Umbilical cord (tissue), 2 donors: Measurements from ENCODE around the gene PRDM15. TPM values are rescaled to one million over a fixed set of nuclear protein-coding genes. Genes with fewer than 3 reads are reported as not detected.

Experiments
- DNase-seq: peaks from one replicate; pipeline ENCODE4 v3.0.0-alpha.2; 2015; ENCODE audit warnings: low spot score
- total RNA-seq: library from RNA; depleted of rRNA; stranded (reverse); fragments of >200 nt; gene quantifications from one replicate; pipeline ENCODE4 v1.2.3, GENCODE V29; 2014; ENCODE audit warnings: low replicate concordance; ENCODE audit not compliant: insufficient read depth

PRDM15 gene
- total RNA-seq, 1 donor from 2014 or later = 4.3 TPM

DNA sequence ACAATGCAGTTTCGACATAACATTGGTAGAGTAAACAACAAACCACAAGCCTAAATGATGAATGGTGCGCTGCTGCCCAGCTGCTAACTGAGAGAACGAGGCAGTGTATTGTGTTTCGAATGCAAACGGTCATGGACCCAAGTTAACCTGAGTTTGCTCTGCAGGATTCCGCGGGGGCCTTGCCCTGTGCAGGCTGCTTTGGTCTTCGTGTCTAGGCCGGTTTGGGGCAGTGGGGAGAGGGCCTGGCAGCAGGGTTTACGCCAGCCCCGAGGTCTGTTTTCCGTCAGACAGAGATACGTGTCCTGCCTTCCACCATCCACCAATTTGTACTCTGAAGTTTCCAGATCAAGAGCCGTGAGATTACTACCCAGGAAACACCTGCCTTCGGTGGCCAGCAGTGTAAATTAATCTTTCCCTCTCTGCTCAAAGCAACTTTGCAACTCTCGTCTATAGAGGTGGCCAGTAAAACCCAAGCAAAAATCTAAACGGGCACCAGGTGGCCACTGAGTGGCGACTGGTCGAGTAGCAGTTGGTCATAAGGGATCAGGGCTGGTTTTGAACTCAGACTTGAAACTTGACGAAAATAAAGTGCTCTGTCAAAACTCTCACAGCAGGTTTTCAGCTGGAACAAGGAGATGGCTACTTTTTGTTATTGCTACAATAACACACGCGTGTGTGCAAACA, 6.3 kb upstream of the PRDM15 start:
- peak; percentile 37 for DNase-seq

DNA sequence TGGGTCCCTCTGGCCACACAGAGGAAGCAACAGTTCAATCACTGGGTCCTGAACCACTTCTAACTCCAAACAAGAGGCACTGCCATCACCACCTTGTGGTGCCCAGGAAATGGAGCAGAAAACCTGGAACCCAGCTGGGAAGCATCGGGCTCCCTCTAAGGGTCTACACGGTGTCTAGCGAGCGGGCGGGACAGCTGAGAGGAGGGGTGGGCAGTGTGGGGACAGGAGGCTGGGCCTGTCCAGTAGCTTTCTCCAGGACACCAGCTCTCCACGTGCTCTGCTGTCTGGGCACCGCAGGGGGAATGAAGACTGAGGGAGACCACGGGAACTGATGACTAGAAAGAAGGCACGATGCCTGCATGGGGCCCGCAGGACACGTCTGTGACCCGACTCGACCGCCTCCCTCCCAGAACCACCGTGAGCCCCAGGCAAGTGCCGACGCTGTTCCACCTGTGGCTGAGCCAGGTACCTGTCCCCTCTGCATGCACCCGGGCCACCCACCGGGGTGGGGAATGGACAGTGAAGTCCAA, 5.4 kb upstream of the PRDM15 start:
- no peak for DNase-seq

- no peak for DNase-seq
Measured at GRCh38 chr21:41883582-41883981, 4.4 kb upstream of the PRDM15 start.

GRCh38 chr21:41881051-41881450, 1.9 kb upstream of the PRDM15 start:
- DNase-seq = no peak

DNA sequence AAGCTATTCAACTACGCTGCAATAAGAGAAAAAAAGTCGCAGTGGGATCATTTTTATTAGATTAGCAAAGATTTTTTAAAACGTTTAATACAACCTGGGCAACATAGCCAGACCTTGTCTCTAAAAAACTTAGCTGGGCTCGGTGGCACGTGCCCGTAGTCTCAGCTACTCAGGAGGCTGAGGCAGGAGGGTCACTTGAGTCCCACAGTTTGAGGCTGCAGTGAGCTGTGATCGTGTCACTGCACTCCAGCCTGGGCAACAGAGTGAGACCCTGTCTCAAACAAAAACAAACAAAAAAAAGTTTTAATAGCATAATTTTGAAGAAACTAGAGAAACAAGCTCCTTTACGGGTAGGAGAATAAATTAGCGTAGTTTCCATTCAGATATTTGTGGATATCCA, 1.0 kb upstream of the PRDM15 start:
- no peak for DNase-seq

GRCh38 chr21:41878831-41879189, 334 bp downstream of the PRDM15 start:
- DNase-seq = peak; percentile 81

GRCh38 chr21:41877901-41878830, 978 bp downstream of the PRDM15 start:
- DNase-seq = peak; percentile 34

DNA sequence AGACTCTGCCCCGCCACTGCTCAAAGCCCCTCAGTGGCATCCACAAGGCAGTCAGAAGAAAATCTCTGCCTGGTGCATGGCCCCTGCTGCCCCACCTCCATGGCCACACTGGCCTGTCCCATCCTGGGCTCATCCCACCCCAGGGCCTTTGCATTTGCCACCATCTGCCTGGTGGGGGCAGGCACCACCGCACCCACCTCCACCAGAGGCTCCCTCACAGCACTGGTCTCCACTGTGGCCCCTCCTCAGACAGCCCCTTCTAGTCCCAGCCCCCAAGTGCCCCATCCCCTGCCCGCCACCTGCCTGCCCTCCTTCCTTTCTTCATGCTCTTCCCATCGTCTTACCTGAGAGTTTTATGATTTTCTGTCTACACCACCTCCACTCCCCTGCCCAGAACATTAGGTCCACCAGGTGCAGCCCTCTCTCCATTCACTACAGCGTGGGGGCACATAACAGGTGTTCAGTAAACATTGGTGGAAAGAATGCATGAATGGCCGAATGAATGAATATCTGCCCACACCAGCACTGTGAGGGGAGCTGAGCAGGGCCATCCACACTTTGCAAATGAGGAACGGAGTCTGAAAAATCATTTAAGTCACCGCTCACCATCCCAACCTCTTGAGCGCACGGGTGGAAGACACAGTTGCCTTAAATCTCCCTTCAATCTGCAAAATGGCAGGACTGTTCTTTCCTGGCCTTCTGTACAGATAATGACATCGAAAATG, 2.1 kb downstream of the PRDM15 start:
- DNase-seq = no peak

DNA sequence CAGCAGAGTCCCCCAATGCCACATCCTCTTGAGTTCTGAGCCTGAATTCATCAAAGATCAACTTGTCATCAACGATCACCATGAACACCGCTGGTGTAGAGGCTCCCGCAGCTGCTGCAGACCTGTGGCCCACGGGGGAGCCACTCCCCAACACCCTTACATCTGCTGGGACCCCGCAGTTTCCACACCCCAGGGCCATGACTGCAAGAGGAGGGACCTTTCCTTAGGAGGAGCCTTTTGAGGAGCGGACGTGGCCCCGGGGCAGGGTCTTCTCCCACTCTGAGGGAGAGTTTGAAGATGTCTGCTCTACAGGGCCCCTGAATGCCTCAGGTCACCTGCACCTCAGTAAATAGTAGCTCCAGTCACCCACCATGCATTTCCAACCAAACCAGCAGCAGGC, 2.7 kb downstream of the PRDM15 start:
- no peak for DNase-seq

DNA sequence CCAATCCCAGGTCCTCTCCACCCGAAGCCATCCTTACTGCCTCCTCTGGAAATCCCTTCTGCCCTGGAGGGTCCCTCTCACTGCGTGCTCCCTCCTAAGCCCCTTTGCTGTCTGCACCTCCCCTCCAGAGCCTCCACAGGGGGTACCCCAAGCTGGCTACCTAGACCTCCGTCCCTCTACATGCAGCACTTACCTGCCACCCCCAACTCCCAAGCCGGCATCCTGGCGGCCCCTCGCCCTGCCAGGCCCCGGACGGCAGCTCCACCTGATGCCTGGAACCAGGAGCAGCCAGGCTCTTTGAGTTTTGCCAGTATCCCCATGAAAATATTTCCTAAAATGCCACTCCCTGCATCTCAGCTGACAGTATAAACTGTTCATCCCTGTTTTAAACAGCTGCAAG, 4.1 kb downstream of the PRDM15 start:
- DNase-seq = no peak

DNA sequence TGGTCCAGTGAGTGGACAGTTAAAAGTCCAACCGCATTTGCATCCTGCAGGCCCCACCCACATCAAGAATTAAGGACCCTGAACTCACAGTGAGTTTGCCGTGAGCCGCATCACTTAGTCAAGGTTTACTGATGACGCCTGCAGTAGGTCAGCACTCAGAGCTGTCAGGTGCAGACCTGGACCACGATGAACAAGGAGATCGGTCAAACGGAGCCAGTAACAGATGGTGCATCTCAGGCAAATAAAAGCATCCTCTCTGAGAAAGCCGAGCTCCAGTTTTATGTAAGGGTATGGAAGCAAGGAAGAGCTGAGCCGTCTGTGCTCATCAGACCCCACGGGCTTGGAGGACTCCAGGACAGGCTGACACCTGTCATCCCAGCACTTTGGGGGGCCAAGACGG, 4.5 kb downstream of the PRDM15 start:
- no peak for DNase-seq

DNA sequence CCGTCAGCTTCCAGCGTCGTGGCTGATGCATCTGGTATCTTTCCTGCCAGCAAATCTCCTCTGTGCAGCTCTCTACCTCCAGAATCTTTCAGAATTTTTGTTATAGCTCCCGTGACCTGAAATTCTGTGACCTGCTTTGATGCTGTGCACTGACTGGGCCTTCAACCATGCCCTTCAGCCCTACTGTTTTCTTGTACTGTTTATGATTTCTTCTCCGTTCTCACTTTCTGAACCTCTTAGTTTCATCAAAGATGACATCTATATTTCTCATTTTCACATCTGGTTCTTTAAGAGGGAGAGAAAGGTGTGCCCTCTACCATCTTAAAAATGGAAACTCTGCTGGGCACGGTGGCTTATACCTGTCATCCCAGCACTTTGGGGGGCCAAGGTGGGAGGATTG, 5.7 kb downstream of the PRDM15 start:
- no peak for DNase-seq

DNA sequence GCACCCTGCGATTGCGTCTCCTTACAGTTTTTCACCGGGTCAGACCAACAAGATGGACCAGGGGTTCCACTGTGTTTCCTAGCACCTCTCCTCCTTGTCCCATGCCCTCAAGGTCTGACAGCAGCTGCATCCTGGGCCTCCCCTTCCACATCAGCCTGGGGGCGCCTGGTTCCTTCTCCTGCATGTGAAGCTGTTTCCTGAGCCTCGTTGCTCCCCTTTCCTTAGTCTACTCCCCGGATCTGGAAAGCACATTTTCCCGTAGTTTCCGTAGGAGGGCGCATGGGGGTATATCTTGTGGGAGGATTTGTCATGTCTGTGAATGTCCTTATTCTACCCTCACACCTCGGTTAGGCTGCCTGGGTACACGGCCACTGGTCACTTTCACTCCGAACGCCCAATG, 6.1 kb downstream of the PRDM15 start:
- DNase-seq = no peak

- DNase-seq = no peak
Measured at GRCh38 chr21:41871293-41872030, 7.7 kb downstream of the PRDM15 start.

DNA sequence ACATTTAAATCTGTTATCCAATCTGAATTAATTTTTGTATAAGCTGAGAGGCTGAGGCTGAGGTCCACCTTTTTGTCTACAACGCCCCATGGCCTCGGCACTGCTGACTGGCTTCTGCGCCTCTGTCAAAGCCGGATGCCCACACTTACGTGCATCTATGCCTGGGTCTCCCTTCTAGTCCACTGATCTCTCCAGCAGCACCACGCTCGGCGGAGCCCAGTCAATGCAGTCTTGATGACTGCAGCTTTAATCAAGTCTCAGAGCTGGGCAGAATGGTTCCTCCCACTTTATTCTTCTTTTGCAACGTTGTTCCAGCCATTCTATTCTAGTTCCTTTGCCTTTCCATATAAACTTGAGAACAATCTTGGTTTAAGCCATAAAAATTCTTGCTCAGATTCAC, 9.4 kb downstream of the PRDM15 start:
- no peak for DNase-seq

DNA sequence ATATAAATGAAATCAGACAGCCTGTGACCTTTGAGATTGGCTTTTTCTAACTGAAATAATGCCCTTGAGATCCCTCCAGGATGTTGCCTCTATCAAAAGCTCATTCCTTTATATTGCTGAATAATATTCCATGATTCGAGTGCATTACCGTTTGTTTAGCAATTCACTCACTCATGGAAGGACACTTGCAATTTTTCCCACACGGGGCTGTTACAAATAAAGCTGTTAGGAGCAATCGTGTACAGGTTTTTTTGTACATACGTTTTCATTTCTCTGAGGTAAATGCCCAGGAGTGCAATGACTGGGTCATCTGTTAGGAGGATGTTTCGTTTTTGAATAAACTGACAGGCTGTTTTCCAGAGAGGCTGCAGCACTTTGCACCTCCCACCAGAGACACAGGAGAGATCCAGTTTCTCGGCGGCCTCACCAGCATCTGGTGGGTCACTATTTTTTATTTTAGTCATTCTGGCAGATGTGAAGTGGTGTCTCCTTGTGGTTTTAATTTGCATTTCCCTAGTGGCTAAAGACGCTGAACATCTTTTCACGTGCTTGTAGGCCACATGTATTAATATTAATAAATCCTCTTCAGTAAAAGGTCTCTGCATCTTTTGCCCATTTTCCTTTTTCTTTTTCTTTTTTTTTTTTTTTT, 11.0 kb downstream of the PRDM15 start:
- DNase-seq = no peak

DNA sequence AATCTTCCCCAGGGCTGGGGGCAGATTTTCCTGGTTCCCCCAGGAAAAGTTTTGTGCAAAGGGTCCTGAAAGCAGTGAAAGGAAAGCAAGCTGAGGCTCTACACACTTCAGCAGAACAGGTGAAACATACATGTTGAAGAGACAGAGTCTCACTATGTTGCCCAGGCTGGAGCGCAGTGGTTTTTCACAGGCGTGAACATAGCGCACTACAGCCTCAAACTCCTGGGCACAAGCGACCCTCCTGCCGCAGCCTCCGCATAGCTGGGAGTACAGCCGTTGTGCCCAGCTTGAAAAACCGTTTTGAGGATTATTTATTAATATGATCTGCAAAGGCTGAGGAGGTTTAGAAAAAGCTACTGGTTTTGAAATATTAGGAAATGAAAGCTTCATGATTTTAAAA, 11.8 kb downstream of the PRDM15 start:
- no peak for DNase-seq

- DNase-seq = no peak
Measured at GRCh38 chr21:41866274-41866809, 12.8 kb downstream of the PRDM15 start.

DNA sequence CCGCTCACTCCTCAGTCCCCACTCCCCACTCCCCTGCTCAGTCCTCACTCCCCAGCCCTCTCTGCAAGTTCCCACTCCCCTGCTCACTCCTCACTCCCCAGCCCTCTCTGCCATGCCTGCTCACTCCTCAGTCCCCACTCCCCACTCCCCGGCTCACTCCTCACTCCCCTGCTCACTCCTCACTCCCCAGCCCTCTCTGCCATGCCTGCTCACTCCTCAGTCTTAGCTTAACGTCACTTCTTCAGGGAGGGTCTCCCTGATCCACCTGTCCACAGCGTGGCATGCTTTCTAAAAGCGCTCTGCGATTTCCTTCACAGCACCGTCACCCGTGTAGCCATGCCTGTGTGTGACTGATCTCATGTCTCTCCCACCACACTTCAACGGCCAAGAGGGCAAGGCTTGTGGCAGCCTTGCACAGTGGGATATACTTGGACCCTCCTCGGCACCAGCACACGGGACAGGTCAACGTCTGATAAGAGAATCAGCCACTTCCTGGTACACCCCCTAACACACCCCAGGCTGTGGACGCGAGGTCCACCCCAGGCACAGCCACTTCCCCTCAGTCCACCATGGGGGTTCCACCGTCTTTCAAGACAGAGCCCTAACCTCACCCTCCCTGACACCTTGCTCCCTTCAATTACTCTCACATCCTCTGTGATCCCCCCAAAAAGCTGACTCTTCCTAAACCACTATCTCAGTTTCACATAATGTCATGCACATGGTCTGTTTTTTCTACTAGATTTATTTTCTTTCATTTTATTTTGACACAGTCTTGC, 14.0 kb downstream of the PRDM15 start:
- no peak for DNase-seq
